ENCODE data around the gene NUDT9.
A peak's percentile ranks its signal among the peaks of the same experiment; 100 is the strongest.
"Not testable (repeated sequence)": the region's sequence is repeated elsewhere in the genome, so short reads cannot be mapped to it uniquely, and the experiment has no call there.

Gene NUDT9

GRCh38 chr4:87392183-87392582 lies 30.2 kb upstream of the NUDT9 start:
- Histone ChIP-seq H3K4me3 (ENCODE audit: low read depth, low read length) (no peak overlapping the region; the same call in 1 of the 2 replicates), H3K4me1 (peaks cover 4% of the 10 kb centered on the region; the same call in 1 of the 2 replicates), H3K27me3 (no peaks in the 10 kb centered on the region), H3K9me3 (peaks cover 5% of the 10 kb centered on the region; the same call in 1 of the 2 replicates), H3K36me3 (peaks cover 9% of the 10 kb centered on the region)
- DNase-seq = no peak
- TF ChIP-seq CTCF (IDR thresholded peaks at IDR 0.05; ENCODE audit: low read depth, low read length) = no peak

- DNase-seq; H3K4me3 ChIP-seq (ENCODE audit: low read depth, low read length); H3K27me3 ChIP-seq; H3K36me3 ChIP-seq; H3K9me3 ChIP-seq; H3K4me1 ChIP-seq: not testable (repeated sequence)
These were observed 27.3 kb upstream of the NUDT9 start for GRCh38 chr4:87395073-87395472.

GRCh38 chr4:87395851-87396250 lies 26.5 kb upstream of the NUDT9 start:
- DNase-seq; H3K4me3 ChIP-seq (ENCODE audit: low read depth, low read length); H3K27me3 ChIP-seq; H3K9me3 ChIP-seq; H3K36me3 ChIP-seq; H3K4me1 ChIP-seq: not testable (repeated sequence)

GRCh38 chr4:87399148-87399547 lies 23.2 kb upstream of the NUDT9 start:
- no peak for TF ChIP-seq CTCF (IDR thresholded peaks at IDR 0.05; ENCODE audit: low read depth, low read length)
- Histone ChIP-seq H3K4me3 (ENCODE audit: low read depth, low read length) (no peak overlapping the region), H3K4me1 (no peaks in the 10 kb centered on the region), H3K36me3 (no peaks in the 10 kb centered on the region), H3K27me3 (no peaks in the 10 kb centered on the region), H3K9me3 (no peaks in the 10 kb centered on the region)
- peak; percentile 71 for DNase-seq

GRCh38 chr4:87399954-87400353 lies 22.4 kb upstream of the NUDT9 start:
- no peak for TF ChIP-seq CTCF (IDR thresholded peaks at IDR 0.05; ENCODE audit: low read depth, low read length)
- Histone ChIP-seq H3K4me1 (no peaks in the 10 kb centered on the region), H3K9me3 (no peaks in the 10 kb centered on the region), H3K27me3 (no peaks in the 10 kb centered on the region), H3K4me3 (ENCODE audit: low read depth, low read length) (no peak overlapping the region), H3K36me3 (no peaks in the 10 kb centered on the region)
- no peak for DNase-seq

GRCh38 chr4:87403732-87404131 lies 18.6 kb upstream of the NUDT9 start:
- not testable (repeated sequence) for H3K4me3 ChIP-seq (ENCODE audit: low read depth, low read length); H3K27me3 ChIP-seq; H3K36me3 ChIP-seq; H3K4me1 ChIP-seq; H3K9me3 ChIP-seq; DNase-seq

- no peaks in the 10 kb centered on the region; the same call in 1 of the 2 replicates for H3K4me1 ChIP-seq
These were observed 17.1 kb upstream of the NUDT9 start for GRCh38 chr4:87405211-87405820.

More at GRCh38 chr4:87405211-87405820, 17.1 kb upstream of the NUDT9 start:
- no peaks in the 10 kb centered on the region for H3K27me3 ChIP-seq
- H3K9me3 ChIP-seq = no peaks in the 10 kb centered on the region
- H3K36me3 ChIP-seq = no peaks in the 10 kb centered on the region
- H3K4me3 ChIP-seq (ENCODE audit: low read depth, low read length) = no peak overlapping the region
- no peak for TF ChIP-seq CTCF (IDR thresholded peaks at IDR 0.05; ENCODE audit: low read depth, low read length)
- no peak for DNase-seq
